GM19452 (cell line): ENCODE measurements around the gene UBTD1.

ENCODE experiments used
- ATAC-seq: cut with Tn5 transposase; IDR thresholded peaks from one replicate; pipeline ENCODE4 v1.9.1; 2021; ENCODE audit not compliant: unreplicated experiment

The UBTD1 gene

GRCh38 chr10:97607095-97607636, 108.4 kb downstream of the UBTD1 start:
- no peak for ATAC-seq

- no peak for ATAC-seq
These were observed 110.4 kb downstream of the UBTD1 start for GRCh38 chr10:97608991-97609561.

GRCh38 chr10:97611473-97611872, 112.7 kb downstream of the UBTD1 start:
- ATAC-seq: no peak

GRCh38 chr10:97612386-97612785, 113.7 kb downstream of the UBTD1 start:
- ATAC-seq: no peak

- no peak for ATAC-seq
These were observed 119.6 kb downstream of the UBTD1 start for GRCh38 chr10:97618285-97618684.

- ATAC-seq: no peak
These were observed 120.0 kb downstream of the UBTD1 start for GRCh38 chr10:97618733-97619132.
